ENCODE measurements around the gene PSMC3. TPM values are rescaled to one million over a fixed set of nuclear protein-coding genes. Genes with fewer than 3 reads are reported as not detected.

The PSMC3 gene
- total RNA-seq, 1 experiment from 2014 or later = 701 TPM

GRCh38 chr11:47413908-47414684 lies 12.1 kb downstream of the PSMC3 start:
- no TSS peak for BruUV-seq (replicated peaks)
- CTCF ChIA-PET = no interaction called here
- Histone ChIP-seq H3K27ac (ENCODE audit: low read depth, low read length, poor library complexity, severe bottlenecking) (no peak overlapping the region), H3K36me3 (ENCODE audit: insufficient read depth, low read length, poor library complexity, severe bottlenecking) (peaks cover 74% of the 10 kb centered on the region), H3K4me3 (ENCODE audit: low read depth, low read length, poor library complexity, severe bottlenecking) (no peak overlapping the region), H3K27me3 (replicated peaks; ENCODE audit: insufficient read depth, low read depth, low read length, poor library complexity) (no peaks in the 10 kb centered on the region), H3K9me3 (ENCODE audit: low read depth, low read length, poor library complexity, severe bottlenecking) (no peaks in the 10 kb centered on the region), H3K4me1 (ENCODE audit: insufficient read depth, low read length, poor library complexity, severe bottlenecking) (peaks cover 22% of the 10 kb centered on the region)
- DNase-seq (ENCODE audit: low spot score) = no peak
- TF ChIP-seq CTCF (conservative IDR thresholded peaks at IDR 0.05; ENCODE audit: low read depth, low read length) = no peak
- TF ChIP-seq EZH2 (IDR thresholded peaks at IDR 0.05; ENCODE audit: borderline replicate concordance, low read depth, low read length, poor library complexity, severe bottlenecking) = no peak
- POLR2A ChIA-PET (ENCODE audit: low non-redundant PET) = no interaction called here
- intact Hi-C loops (cut with micrococcal nuclease; ENCODE audit: unreplicated experiment) = no loop called here

- H3K36me3 ChIP-seq (ENCODE audit: insufficient read depth, low read length, poor library complexity, severe bottlenecking) = peaks cover 67% of the 10 kb centered on the region
- H3K9me3 ChIP-seq (ENCODE audit: low read depth, low read length, poor library complexity, severe bottlenecking) = no peaks in the 10 kb centered on the region
- no peak for TF ChIP-seq EZH2 (IDR thresholded peaks at IDR 0.05; ENCODE audit: borderline replicate concordance, low read depth, low read length, poor library complexity, severe bottlenecking)
- TF ChIP-seq CTCF (conservative IDR thresholded peaks at IDR 0.05; ENCODE audit: low read depth, low read length) = no peak
- intact Hi-C loops (cut with micrococcal nuclease; ENCODE audit: unreplicated experiment) = no loop called here
- H3K4me3 ChIP-seq (ENCODE audit: low read depth, low read length, poor library complexity, severe bottlenecking) = no peak overlapping the region
- H3K4me1 ChIP-seq (ENCODE audit: insufficient read depth, low read length, poor library complexity, severe bottlenecking) = peaks cover 25% of the 10 kb centered on the region
- H3K27me3 ChIP-seq (replicated peaks; ENCODE audit: insufficient read depth, low read depth, low read length, poor library complexity) = no peaks in the 10 kb centered on the region
- BruUV-seq (replicated peaks) = no TSS peak
- ChIA-PET CTCF (no interaction called here), POLR2A (ENCODE audit: low non-redundant PET) (no interaction called here)
- H3K27ac ChIP-seq (ENCODE audit: low read depth, low read length, poor library complexity, severe bottlenecking) = no peak overlapping the region
- DNase-seq (ENCODE audit: low spot score) = no peak
Measured at GRCh38 chr11:47413351-47413750, 12.9 kb downstream of the PSMC3 start.

- ChIA-PET POLR2A (ENCODE audit: low non-redundant PET) (no interaction called here), CTCF (interaction anchor here (0.5 to 1.5 kb wide), 8 partner anchors 12 to 351 kb away, joined by 3 to 8 read pairs (median 4); no protein-coding TSS in a partner anchor)
- H3K9me3 ChIP-seq (ENCODE audit: low read depth, low read length, poor library complexity, severe bottlenecking) = no peaks in the 10 kb centered on the region
- H3K27ac ChIP-seq (ENCODE audit: low read depth, low read length, poor library complexity, severe bottlenecking) = no peak overlapping the region
- H3K27me3 ChIP-seq (replicated peaks; ENCODE audit: insufficient read depth, low read depth, low read length, poor library complexity) = no peaks in the 10 kb centered on the region
- intact Hi-C loops (cut with micrococcal nuclease; ENCODE audit: unreplicated experiment) = no loop called here
- no peak for TF ChIP-seq EZH2 (IDR thresholded peaks at IDR 0.05; ENCODE audit: borderline replicate concordance, low read depth, low read length, poor library complexity, severe bottlenecking)
- TF ChIP-seq CTCF (conservative IDR thresholded peaks at IDR 0.05; ENCODE audit: low read depth, low read length) = peak; percentile 100
- peaks cover 54% of the 10 kb centered on the region for H3K36me3 ChIP-seq (ENCODE audit: insufficient read depth, low read length, poor library complexity, severe bottlenecking)
- H3K4me3 ChIP-seq (ENCODE audit: low read depth, low read length, poor library complexity, severe bottlenecking) = no peak overlapping the region
- DNase-seq (ENCODE audit: low spot score) = peak; percentile 74
- peaks cover 30% of the 10 kb centered on the region for H3K4me1 ChIP-seq (ENCODE audit: insufficient read depth, low read length, poor library complexity, severe bottlenecking)
- BruUV-seq (replicated peaks) = no TSS peak
Measured at GRCh38 chr11:47411884-47412746, 14.1 kb downstream of the PSMC3 start.

All from A673 (cell line).